Stimulated activated CD8-positive, alpha-beta memory T cell treated with anti-CD3 and anti-CD28 coated beads, Interleukin-15, amount 100 ng/mL, for 48 hours (primary cell): ENCODE measurements around the gene TPRG1.
A peak's percentile ranks its signal among the peaks of the same experiment; 100 is the strongest.

Source experiments
- DNase-seq, 2 donors: peaks; one replicate each; pipeline ENCODE4 v3.0.0-alpha.2; 2020; ENCODE audit warnings: low read depth in 2 of 2

The TPRG1 gene

GRCh38 chr3:189171707-189172106, at the start of gene TPRG1:
Gene TPRG1, plus strand, starts transcription at chr3:189171971. Its CDS starts 35,414 bp downstream, at chr3:189207385.
- no peak for DNase-seq

- no peak for DNase-seq
Measured at GRCh38 chr3:189122110-189122509, 49.7 kb upstream of the TPRG1 start.

GRCh38 chr3:189122526-189123205, 49.1 kb upstream of the TPRG1 start:
- DNase-seq = no peak

GRCh38 chr3:189123595-189124387, 48.0 kb upstream of the TPRG1 start:
- DNase-seq = no peak

- DNase-seq = peak; percentile 66 to 67
Measured at GRCh38 chr3:189132231-189132671, 39.5 kb upstream of the TPRG1 start.

GRCh38 chr3:189132839-189133238, 38.9 kb upstream of the TPRG1 start:
- DNase-seq = no peak

- DNase-seq = no peak
Measured at GRCh38 chr3:189133768-189134167, 38.0 kb upstream of the TPRG1 start.

- DNase-seq = no peak
Measured at GRCh38 chr3:189137416-189137815, 34.4 kb upstream of the TPRG1 start.

- DNase-seq = no peak
Measured at GRCh38 chr3:189138901-189139610, 32.7 kb upstream of the TPRG1 start.

GRCh38 chr3:189139611-189139940, 32.2 kb upstream of the TPRG1 start:
- DNase-seq = no peak

- DNase-seq = peak; percentile 10 to 11
Measured at GRCh38 chr3:189142527-189142926, 29.2 kb upstream of the TPRG1 start.

GRCh38 chr3:189143321-189143720, 28.4 kb upstream of the TPRG1 start:
- no peak for DNase-seq

GRCh38 chr3:189143771-189144170, 28.0 kb upstream of the TPRG1 start:
- no peak for DNase-seq

- no peak for DNase-seq
Measured at GRCh38 chr3:189144645-189145044, 27.1 kb upstream of the TPRG1 start.

GRCh38 chr3:189146848-189147247, 24.9 kb upstream of the TPRG1 start:
- DNase-seq = no peak

- peak; percentile 24 to 36 for DNase-seq
Measured at GRCh38 chr3:189148081-189148507, 23.7 kb upstream of the TPRG1 start.

- no peak for DNase-seq
Measured at GRCh38 chr3:189149203-189149602, 22.6 kb upstream of the TPRG1 start.

- no peak for DNase-seq
Measured at GRCh38 chr3:189157232-189158007, 14.4 kb upstream of the TPRG1 start.

GRCh38 chr3:189158034-189158433, 13.7 kb upstream of the TPRG1 start:
- DNase-seq = no peak

GRCh38 chr3:189160519-189161309, 11.1 kb upstream of the TPRG1 start:
- no peak for DNase-seq

GRCh38 chr3:189165092-189165612, 6.6 kb upstream of the TPRG1 start:
- no peak for DNase-seq
